GF-D8 (cell line): ENCODE data around the gene DNAH14.

Experiments used
- DNase-seq: peaks from one replicate; lab custom pipeline; 2025; lab: John Stamatoyannopoulos, UW

Gene DNAH14

DNA sequence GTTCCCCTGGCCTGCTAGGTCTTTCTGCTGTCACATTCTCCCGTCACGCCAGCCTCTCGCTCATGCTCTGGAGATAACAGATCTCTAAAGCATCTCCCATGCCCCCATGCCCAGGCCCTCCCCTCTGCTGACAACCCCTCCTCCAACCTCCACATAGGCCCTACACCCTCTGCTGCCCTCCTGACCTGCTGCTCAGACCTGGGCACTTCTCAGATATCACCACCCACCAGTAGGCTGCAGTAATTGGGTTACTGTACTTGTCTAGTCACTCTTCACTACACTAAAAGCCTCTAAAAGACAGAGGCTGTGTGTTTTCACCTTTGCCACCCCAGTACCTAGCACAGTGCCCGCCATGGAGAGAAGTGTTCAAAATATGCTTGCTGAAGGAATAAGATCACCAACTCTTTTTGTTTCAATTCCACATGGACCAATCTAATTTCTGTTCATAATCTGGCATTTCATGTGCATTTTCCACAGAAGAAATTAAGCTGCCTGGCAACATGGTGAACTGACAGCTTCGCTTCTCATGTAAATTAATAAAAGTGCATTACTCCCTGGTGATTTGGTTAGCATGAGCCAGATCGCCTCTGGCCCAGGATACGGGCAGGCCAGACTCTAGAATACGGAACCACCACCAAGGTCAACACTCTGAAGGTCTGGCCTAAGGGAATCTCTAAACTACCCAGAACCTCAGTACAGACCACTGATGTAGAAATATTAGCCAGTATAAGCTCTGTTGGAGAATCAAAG lies 477.7 kb downstream of the DNAH14 start:
- DNase-seq, result no peak

DNA sequence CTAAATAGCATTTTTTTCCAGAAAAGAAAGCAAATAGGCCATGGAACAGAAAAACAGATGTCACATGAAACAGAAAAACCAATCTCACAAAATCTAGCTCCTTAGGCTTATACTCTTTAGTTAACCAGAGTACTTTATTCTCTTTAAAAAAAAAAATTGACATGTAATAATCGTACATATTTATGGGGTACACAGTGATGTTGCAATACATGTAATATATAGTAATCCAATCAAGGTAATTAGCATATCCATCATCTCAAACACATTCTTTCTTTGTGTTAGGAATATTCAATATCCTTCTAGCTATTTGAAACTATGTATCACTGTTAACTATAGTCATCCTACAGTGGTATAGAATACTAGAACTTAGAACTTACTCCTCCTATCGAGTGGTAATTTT lies 478.3 kb downstream of the DNAH14 start:
- no peak for DNase-seq

DNA sequence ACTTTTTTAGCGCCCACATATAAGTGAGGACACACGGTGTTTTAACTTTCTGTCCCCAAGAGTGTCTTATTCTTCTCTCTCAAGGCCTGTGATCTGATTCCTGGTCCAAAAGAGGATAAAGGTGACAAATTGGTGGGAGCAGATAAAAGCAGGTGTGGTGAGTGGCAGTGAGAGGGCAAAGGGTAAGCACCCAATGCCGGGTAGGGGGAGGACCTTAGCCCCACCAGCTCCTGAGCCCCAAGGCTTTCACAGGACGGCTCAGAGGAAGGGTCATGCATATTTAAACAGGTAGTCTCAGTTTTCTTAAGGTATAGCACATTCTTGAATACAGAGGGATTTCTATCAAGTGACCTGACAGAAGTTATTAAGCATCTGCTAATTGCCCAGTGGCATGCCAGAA lies 478.8 kb downstream of the DNAH14 start:
- DNase-seq, result no peak

DNA sequence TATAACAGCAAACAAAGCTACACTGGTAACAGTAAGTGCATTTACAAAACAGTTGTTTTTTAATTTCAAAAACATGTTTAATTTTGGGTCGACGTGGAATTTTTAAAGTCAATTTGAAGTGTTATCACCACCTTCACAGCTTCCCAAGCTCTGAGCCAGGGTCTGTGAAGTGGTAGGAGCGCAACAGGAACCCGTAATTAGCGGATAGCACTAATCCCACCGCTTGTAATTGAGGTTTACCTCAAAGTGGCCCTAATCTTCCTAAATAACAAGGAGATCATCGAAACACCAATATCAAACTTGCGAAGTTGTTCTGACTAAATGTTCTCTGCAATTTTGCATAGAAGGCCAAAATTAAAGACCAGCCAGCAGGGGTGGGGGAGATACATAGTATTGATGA lies 479.6 kb downstream of the DNAH14 start:
- no peak for DNase-seq

DNA sequence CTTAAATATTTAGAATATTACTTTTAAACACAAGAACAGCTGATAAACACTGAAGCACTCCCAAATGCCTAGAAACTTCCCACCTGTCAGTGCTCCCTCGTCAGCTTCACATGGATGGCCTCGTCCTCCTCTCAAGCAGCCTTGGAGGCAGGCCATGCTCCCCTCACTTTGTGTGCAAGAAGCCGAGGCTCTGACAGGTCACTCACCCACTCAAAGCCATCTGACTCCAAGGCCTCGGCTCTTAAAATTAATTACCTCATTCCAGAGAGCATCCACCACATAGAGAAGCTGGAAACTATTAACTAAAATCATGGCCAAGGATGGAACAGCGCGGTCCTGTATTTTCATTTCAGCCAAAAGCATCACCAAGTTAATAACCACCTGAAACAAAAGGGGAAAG lies 480.6 kb downstream of the DNAH14 start:
- no peak for DNase-seq

DNA sequence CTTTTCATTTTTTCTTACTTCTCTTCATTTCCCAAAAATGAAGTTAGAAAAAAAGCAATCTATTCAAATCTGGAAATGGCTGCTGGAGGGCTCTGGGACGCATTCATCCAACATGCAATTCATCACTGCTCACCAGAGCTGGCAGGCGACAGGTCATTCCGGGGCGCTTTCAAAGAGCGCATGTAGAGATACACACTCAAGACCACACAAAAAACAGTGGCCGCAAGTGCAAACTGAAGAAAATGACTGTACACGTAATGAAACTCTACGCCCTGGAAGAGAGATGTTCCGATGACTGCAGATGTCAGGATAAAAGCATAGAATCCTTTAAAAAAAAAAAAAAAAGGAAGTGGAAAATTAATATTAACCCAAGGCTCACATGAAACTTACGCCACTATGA lies 482.8 kb downstream of the DNAH14 start:
- DNase-seq, result no peak

DNA sequence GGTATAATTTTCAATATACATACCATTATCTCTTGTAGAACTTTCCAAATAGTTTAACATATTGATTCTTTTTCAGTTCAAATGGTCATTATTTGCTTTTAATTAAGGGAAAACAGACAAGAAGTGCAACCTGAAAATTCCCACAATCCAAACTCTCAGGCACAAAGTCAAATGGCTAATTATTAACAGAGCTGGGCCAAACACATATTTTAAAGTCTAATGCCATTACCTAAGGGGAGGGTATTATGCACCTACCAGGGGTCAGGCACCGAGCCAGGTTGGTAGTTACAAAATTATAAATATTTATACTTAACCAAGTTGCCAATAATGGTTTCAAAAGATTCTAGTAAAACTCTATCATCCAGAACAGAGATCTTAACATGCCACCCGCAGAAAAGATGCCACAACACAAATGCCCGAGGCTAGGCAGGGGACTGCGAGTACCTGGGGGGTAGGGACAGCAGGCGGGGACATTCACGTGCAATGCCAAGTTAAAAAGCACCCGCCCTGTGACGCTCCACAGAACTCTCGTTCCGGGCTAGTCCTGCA lies 483.4 kb downstream of the DNAH14 start:
- no peak for DNase-seq

DNA sequence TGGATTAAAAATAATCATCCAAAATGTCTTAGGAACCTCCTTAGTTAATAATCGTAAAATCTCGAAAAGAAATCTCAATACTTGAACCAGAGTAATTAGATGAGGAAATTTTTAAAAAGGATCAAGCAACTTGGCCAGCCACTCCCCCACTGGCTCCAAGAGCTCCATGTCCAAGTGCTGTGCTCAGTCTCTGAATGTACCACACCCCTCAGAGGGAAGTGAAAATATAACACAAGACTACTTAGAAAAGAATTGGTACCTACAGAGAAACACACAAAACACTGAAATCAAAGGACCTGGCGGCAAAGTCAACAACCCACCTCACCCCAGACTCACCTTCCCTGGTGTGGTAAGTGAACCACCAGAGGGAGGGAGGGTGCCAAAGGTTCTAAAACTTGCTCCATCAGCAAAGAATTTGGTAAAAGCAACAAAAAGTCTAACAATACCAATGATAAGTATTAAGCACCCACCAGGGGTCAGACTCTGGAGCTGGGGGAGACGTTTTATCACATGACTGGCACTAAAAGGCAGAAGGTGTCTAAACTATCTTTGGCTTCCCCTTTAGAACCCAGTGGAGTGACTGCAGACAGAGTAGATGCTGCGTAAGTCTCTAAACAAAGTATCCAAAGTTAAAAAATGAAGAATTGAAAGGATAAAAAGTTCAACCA lies 484.4 kb downstream of the DNAH14 start:
- DNase-seq, result no peak

DNA sequence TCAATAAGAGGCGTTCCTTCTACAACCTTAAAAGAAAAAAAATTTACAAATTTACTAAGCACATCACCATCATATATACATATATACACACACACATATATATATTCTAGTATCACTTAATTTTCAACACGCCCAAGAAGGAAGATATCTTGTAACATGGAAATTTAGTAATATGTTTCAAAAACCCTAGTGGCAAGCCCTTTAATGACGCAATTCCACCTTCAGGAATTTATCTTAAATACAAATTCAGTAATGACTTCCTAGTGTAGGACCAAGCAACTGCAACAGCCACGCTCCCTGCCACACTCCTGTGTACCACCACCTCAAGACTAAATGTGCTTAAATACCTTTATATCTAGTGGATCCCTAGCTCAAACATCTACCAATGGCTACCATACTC lies 485.8 kb downstream of the DNAH14 start:
- DNase-seq, result peak; percentile 28

DNA sequence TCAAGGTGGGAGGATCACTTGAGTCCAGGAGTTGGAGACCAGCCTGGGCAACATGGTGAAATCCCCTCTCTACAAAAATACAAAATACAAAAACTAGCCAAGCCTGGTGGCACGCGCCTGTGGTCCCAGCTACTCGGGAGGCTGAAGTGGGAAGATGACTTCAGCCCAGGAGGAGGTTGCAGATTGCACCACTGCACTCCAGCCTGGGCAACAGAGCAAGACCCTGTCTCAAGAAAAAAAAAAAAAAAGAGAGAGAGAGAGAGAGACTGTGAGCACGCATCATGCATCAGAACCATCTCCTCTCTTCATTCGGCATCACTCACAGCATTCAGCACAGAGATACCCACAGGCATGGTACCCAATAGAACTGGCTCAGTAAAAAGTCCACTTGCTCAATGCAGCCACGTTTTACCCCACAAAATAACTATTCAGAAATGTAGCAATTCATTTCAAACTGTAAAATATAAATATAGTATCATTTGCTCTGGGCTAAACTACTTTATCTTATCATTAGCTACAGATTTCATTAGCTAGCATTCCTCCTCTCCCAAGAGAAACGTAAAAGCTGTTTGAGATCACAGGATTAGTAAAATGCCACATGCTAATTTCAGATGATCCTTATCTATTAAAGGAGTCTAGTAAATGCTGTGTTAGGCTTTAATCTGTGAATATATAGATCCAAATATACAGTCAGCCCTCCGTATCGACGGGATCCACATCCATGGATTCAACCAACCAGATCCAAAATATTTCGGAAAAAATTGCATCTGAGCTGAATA lies 486.7 kb downstream of the DNAH14 start:
- no peak for DNase-seq

DNA sequence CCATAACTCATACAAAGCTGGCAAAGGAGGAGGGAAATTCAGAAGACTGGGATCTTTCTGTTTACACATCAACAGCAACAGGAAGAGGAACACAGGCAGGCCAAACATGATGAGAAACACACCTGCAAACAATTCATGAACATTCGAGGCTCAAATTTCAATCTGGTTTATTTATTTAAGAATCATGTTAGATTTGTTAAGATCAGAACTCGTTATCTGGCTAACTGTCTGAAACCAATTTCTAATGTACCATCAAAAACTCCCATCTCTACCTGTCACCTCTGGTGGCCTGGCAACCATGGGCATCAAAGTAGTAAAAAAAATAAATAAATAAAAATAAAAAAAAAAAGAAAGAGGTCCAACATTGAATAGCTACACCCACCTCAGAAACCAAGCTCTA lies 488.6 kb downstream of the DNAH14 start:
- no peak for DNase-seq

DNA sequence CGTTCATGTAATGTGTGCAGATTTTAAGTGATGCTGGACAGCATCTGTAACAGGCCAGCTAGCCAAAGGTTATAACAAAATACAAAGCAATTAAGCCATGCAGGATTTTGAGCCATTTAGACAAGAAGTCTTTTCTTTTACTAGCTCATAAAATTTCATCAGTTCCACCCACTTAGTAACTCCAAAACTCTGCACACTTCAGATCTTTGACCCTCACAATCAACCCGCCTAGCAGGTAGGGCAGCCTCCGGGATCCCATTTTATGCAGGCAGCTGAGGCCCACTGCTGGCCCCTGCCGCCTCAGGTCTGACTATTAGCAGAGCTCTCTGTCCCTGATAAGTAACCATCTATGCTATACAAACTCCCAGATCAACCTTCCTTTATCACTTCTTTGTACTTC lies 489.1 kb downstream of the DNAH14 start:
- DNase-seq, result no peak

DNA sequence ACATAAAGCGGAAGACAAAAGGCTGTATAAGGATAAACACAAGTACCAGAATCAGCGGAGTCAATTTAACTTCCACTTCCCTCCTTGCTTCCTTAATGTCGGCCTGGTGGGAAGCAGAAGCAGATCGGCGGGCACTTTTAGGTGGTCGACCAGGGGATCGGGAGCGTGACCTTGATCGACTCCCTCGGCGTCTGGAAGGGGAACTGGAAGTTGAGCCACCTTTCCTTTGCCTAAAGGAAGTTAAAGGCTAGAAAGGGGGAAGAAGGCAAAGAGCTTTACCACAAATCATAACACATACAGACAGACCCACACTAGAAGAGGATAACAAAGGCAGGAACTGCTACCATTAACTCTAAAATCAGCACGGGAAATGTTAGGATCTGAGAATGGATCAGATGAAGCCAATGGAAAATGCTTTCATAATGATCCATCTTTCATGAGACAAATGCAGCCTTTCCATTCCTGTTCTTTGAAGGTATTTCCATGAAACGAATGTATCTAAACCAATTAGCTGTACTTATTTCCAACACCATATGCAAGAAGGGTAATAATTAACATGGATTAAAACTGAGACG lies 492.6 kb downstream of the DNAH14 start:
- DNase-seq, result peak; percentile 29

DNA sequence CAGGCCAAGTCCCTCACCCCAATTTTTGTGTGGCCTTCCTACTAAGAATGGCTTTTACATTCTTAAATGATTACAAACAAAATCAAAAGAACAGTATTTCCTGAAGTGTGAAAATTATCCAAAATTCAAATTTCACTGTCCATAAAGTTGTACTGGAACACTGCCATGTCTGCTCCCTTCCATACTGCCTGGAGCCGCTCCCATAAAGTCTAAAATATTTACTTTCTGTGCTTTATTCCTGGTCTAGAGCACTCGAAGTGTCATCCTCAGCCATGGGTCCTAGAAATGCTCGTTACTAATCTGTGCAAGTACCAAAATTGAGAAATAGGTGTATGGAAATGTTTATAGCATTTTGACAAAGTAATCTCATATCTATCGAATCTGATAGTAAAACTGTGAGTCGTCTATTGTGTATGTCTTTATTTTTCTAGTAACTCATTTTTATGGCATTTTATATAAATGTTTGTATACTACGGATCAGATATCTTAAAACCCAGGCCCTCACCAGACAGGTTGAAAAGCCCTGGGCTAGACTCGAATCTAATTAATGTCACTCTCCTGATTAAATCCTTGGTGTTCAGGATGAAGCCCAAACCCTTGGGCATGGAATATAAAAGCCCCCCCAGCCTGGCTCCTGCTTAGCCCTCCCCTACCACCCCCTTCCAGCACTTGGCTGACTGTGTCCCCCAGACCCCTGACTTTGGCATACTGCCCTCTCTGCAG lies 493.5 kb downstream of the DNAH14 start:
- DNase-seq, result no peak

DNA sequence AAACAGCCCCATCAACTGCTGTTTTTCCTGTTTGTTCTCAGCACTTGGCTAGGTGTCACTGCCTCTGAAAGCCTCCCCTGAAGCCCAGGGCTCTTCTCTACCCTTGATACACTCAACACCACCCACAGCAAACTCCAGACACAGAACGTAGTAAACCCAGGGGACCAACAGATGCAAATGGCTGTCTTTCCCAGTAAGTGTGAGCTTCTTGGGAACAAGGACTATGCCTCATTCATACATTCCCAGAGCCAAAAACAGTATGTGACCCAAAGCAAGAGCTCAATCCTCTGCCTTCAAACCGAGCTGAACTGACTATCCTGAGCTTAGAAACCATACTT lies 494.0 kb downstream of the DNAH14 start:
- no peak for DNase-seq

DNA sequence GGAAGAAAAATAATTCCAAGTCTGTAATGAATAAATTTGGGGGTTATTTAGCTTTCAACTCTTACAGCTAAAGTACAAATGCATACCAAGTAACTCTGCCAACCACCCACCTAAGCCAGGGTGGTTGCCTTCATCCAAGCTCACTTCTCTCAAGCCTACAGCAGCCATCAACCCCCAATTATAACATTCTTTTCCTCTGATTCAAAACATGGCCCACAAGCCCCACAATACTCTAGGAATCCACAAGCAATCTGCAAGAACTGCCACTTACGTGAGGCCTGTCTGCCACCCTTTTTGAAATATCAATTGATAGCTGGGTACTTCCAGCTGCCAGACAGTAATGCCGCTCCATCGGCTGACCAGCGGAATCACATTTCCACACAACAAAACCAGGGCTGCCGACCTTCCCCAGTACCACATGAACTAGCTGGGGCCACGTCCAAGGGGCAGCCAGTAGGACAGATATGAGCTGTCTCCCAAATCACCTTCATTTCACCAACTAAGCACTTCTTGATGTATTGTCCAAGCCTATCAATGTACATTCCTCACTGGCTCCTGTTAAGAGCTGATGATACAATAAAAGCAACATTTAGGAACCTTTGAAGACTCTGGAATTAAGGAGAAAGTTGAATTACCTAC lies 495.2 kb downstream of the DNAH14 start:
- no peak for DNase-seq

DNA sequence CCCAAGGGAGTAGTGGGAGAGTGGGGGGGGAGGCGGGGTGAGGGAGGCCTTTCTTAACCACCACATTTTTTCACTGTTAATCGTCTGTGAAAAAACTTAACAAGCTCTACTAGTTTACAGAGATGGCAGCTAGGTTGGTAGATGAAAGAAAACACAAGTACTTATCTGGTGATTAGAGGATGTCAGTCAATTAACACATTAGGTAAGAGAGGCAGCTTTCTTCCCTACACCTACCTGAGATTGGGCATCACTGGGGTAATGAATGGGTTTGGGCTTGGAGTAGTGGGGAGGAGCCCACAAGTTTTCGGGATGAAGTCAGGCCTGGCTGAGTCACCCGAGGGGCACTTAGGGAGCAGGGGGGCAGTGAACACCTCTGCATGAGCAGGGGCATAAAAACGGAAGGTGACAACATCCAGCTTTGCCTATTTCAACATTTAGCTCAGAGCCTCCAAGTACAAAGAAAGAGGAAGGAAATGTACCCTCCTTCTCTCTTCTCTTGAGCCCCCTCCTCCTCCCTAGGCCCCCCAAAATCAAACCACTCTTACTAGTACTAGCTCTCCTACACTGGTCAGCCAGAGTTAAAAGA lies 495.8 kb downstream of the DNAH14 start:
- DNase-seq, result peak; percentile 82

DNA sequence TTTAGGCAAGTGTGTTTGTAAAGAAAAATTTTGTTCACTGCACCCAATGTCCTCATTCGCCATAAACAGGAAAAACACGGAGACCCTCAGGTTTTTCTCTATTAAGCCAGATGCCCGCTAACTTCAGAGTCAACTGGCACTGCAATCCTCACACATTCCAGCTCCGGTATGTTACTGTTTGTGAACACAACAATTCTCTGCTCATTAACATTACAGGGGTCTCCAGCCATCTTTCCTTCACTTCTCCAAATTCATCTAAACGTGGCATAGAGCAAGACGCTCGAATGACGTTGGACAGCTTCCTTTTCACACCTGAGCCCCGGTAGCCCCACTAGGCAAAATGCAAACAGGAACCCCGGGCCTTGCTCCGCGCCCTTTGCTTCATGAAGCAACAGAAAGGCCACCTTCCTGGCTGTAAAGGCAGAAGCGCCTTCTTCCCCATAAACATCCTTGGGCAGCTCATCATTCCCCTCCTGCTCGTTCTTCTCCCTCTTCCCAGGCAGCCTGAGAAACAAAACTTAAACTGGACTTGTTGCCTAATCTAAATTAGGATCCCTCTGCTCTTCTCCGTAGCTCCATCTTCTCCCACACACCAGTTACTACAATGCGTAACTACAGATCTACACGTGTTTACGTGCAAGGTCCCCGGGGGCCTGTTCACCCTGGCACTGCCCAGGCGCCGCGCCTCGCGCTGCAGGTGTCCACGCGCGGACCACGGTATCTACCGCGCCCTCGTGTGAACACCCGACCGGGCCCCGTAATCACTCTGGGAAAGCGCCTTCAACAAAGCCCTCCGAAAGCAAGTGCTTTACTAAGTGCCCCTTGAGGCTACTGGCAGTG lies 497.1 kb downstream of the DNAH14 start:
- DNase-seq, result peak; percentile 24

DNA sequence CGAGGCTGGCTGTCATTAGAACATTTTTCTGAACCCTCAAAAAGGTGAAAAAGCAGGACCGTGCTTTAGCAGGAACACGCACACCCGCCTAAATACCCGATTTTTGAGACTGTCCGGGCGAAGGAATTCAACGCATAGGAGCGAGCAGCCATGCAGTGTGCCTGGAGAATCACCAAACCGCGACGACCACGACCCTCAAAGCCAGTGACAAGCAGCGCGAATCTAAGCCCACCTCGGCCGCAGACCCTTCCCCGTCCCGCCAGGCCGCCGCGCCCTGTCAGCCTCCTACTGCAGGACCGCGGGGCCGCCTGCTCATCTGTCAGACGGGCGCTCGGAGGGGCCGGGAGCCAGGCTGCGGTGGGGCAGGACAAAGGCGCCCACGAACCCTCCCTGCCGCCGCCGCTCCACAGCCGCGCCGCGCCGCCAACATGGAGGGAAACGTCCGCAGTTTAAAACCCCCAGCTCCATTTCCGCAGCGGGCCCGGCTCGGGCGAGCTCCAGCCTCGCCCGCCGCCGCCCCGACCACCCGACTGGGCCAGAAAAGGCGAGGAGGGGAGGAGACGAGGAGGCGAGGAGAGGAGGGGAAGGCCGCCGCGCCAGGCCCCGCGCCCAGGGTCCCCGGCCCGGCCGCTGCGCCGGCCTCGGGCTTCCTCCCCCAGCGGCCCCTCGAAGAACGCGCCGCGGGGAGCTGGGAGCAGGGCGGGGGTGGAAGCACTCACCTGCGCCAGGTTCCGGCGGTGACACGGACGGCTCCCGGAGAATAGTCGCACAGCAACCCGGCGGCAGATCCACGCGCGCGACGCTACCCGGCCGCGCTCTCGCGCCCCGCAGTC lies 498.0 kb downstream of the DNAH14 start, which contains the start of gene LBR:
LBR (minus strand) TSS at position 804 of the 833 bp plus-strand sequence. CDS start 3,963 bp downstream, outside the sequence.
- DNase-seq, result no peak
